ENCODE measurements around the gene RASL10A.

Gene RASL10A

GRCh38 chr22:29302681-29303465, 12.6 kb downstream of the RASL10A start:
- DNase-seq = peak; percentile 39

GRCh38 chr22:29302402-29302680, 13.2 kb downstream of the RASL10A start:
- no peak for DNase-seq

DNA sequence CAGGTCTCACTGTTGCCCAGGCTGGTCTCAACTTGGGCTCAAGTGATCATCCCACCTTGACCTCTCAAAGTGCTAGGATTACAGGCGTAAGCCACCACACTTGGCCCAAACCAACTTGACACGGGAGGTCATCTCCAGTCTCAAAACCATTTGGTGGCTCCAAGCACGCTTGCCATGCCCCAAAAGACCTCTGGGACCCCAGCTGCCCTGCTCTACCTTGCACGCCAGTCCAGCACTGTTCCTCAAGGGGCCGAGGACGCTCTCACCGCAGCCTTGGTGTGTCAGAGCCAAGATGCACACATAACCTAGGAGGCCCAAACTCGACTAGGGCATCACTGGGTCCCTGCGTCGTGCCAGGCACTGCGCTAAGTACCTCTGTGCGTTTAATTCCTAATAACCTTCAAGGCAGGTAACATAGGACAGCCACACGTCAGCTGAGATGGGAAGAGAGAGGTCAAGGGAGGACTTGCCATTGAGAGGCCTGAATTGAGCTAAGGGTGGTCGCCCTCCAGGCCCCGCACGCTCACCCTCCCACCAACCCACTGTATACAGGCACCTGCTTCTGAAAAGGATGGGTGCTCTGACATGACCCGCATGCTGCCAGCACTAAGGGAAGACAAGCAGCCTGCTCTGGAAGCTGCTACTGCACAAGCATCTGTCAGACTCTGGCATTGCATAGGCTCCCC, 13.6 kb downstream of the RASL10A start:
- DNase-seq = peak; percentile 32

DNA sequence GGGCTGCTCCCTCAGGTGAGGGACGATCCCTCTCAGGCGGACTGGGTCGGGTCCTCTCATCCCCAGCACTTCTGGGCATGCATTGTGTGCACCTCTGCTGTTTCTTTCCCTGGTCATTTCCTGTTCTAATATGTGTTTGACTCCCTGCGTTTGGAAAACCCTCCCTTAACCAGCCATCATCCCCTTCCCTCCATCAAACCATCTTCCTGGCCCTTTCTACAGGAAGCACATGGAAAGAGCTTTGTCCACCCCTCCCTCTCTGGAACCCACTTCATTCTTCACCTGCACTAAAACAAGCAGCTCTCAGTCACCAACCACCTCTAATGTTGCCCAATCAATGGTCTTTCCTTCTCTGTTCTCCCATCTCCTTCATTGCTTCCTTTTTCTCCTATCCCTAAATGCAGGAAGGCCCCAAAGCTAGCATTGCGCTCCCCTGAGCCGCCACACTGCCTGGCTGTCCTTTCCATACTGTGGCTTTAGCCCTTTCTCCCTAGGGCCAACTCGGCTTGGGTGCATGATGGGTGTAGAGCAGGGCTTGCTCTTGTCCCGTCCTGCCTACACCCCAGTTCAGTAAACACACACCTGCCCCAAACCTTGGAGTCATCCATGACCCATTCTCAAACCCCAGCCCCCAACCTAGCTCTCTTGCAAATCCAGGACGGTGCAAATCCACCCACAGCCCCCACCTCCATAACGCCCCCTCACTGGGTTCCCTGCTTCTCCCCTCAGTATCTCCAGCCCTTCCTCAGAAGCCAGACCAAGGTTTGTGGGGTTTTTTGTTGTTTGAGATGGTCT, 14.5 kb downstream of the RASL10A start:
- DNase-seq = no peak

GRCh38 chr22:29300467-29300806, 15.1 kb downstream of the RASL10A start:
- no peak for DNase-seq

- no peak for DNase-seq
Observed at GRCh38 chr22:29299136-29299900, 16.2 kb downstream of the RASL10A start.

DNA sequence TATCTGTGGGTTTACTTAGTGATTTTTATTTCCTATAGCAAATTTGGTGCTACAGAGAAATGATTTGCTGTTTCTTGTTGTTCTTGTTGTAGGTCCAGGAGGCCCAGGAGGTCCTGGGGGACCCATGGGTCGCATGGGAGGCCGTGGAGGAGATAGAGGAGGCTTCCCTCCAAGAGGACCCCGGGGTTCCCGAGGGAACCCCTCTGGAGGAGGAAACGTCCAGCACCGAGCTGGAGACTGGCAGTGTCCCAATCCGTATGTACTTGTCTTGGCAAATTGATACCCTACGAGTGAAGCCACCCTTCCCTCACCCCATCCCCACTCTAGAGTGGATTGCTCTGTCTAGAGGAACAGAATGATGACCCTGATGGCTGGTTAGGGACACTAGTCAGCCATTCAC, 16.9 kb downstream of the RASL10A start:
- DNase-seq = no peak

GRCh38 chr22:29292379-29292778, 23.1 kb downstream of the RASL10A start:
- no peak for DNase-seq

DNA sequence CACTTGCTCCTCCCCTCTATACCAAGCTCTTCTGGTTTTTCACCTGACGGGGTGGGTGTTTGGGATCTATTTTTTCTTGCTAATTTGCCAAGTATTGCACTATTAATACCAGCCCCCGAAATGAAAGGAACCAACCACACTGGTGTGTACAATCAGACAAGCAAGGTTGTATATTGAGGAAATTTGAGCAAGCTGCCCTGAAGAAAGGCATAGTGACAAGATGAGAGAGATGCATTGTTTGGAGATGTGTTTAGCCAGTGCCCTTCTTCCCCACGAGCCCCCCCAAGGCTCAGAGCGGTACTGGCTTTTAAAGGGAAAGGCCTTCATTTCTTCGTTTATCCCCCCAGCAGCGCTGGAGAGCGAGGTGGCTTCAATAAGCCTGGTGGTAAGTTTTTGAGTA, 24.3 kb downstream of the RASL10A start:
- no peak for DNase-seq

GRCh38 chr22:29290061-29290460, 25.4 kb downstream of the RASL10A start:
- no peak for DNase-seq

GRCh38 chr22:29288837-29289236, 26.7 kb downstream of the RASL10A start:
- DNase-seq = no peak

- DNase-seq = no peak
Observed at GRCh38 chr22:29284196-29284595, 31.3 kb downstream of the RASL10A start.

GRCh38 chr22:29277927-29278326, 37.6 kb downstream of the RASL10A start:
- no peak for DNase-seq

DNA sequence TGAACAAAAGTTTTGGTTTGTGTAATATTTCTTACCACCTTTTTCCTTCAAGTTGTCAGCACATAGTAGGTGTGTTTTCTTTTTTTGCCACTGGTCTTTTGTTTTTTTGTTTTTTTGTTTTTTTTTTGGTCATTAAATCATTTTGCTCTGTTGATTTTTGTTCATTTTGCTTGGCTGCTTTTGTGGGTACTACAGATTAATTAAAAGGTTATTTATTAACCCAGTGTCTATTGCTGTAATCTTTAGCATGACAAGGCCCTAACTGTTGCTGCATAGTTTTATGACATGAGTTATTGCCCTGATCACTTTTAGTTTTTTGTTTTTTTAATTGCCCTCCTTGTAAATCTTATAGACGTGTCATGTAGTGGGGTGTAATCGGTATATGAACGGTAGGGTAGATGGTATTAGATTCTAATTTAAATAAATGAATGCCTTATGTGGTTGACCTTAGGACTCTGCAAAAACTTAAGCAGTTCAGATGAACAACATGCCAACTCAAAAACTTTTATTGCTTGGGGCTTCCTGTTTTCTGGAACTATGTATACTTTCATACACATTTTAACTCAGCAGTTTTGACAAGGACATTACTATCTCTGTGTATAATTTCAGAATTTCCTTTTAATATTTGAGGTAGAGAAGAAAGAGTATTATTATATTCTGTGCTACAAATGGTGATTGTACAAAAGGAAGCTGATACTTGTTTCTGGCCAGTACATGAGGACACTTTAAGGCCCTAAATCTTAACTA, 39.5 kb downstream of the RASL10A start:
- no peak for DNase-seq

DNA sequence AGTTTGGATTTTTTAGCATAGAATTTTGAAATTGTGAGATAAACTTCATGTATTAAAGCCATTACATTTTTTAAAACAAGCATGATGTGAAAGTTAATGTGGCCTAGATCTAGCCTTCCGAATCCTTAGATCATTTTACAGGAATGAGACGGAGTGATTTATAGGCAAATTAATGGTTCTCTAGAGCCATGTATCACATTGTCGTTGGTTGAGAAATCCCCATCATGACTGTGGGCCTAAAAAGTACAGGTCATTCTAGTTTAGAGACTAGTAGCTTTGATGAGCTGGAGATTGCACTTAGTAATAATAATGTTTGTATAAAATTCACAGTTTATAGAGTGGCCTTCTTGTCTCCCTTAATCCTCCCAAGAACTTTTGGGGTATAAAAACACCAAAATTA, 40.3 kb downstream of the RASL10A start:
- DNase-seq = no peak

DNA sequence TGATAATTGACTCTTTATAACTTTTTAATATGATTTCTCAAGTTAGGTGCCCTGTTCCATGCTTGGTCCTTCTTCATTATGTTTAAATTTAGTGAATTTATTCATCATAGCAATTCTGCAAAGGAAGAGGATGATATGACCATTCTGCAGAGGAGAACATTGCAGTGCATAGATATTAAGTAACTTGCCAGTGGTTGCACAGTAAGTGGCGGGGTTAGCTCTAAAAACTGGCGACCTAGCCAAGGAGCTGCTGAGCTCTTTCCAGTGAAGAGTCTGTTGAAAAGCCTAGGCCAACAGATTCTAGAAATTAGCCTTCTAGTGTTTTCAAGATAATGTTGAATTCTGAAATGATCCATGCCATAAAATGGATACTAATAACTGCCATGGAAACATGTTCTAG, 42.9 kb downstream of the RASL10A start:
- no peak for DNase-seq

GRCh38 chr22:29270475-29271271, 44.8 kb downstream of the RASL10A start:
- DNase-seq = peak; percentile 96

DNA sequence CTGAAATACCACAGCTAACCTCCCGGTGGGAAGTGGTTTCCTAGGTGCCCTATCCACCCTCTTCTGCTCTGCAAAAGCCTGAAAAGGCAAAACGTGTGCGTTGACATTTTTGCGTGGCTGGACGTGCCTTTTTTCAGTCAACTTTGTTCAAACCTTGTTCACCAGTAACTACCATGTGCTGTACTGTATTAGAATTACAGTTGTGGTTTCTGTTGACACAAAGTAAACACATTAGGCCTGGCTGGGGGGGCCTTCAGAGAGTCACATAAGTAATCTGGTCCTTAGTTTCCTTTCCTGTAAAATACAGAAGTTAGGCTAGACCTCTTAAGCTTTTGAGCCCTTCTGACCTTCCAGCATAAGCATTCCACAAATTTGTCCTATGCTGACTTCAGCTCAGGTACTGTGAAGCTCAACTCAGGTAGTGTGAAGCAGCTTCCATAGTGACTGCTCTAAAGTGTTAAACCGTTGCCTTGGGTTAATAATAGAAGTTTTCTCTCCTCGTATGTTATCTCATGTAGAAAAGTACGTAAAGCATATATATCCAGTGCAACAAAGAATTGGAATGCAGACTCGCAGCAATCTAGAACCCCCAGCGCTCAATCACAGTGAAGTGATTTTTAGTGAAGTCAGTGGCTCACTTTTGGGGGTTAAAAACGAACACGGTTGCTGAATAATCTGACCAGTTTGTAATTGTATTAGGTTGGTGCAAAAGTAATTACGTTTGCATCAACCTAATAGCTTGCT, 45.6 kb downstream of the RASL10A start:
- peak; percentile 33 for DNase-seq

DNA sequence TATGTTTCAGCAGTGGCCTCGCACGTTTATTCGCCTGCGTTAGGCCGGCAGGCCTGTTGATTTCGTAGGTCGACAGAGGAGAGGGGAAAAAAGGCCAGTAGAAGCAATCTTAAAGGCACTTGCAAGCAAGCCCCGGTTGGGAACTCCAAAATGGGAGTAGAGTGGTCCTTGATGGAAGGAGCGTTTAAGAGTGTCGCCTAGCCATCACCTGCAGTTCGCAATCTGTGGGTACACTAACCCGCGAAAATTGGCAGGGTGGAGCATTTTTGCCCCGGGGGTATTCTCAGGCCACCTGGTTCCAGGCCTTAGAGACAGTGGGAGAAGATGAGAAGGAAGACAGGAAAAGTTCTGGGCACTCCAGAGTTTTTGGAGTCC, 46.3 kb downstream of the RASL10A start:
- peak; percentile 23 for DNase-seq

- DNase-seq = peak; percentile 51
Observed at GRCh38 chr22:29268511-29269229, 46.8 kb downstream of the RASL10A start.
